Effector memory CD4-positive, alpha-beta T cell (primary cell): ENCODE data around the gene AATK.

Experiments used
- DNase-seq, 3 donors: peaks; one replicate each; pipeline ENCODE4 v3.0.0-alpha.2; 2020
- H3K27ac ChIP-seq: 2 replicates; pipeline ENCODE4 v1.7.0; 2013; ENCODE audit warnings: mild to moderate bottlenecking, low read length, moderate library complexity; ENCODE audit not compliant: insufficient read depth, poor library complexity, severe bottlenecking
- H3K27me3 ChIP-seq: replicated peaks from 2 replicates; pipeline ENCODE4 v1.7.0; 2013; ENCODE audit warnings: mild to moderate bottlenecking, low read length; ENCODE audit not compliant: insufficient read depth, control insufficient read depth, poor library complexity, severe bottlenecking
- H3K36me3 ChIP-seq: 2 replicates; pipeline ENCODE4 v1.7.0; 2013; ENCODE audit warnings: mild to moderate bottlenecking, low read length, moderate library complexity; ENCODE audit not compliant: control insufficient read depth, insufficient read depth
- H3K4me1 ChIP-seq: 2 replicates; pipeline ENCODE4 v1.7.0; 2013; ENCODE audit warnings: low read length, mild to moderate bottlenecking; ENCODE audit not compliant: control insufficient read depth, insufficient read depth, poor library complexity, severe bottlenecking
- H3K4me3 ChIP-seq: 2 replicates; pipeline ENCODE4 v1.7.0; 2013; ENCODE audit warnings: low read length, low read depth, mild to moderate bottlenecking; ENCODE audit not compliant: insufficient read depth, poor library complexity, severe bottlenecking
- H3K9me3 ChIP-seq: 2 replicates; pipeline ENCODE4 v1.7.0; 2013; ENCODE audit warnings: mild to moderate bottlenecking, low read length, moderate library complexity; ENCODE audit not compliant: control insufficient read depth

The AATK gene

GRCh38 chr17:81196505-81197408 is 30.7 kb upstream of the AATK start:
- no peak for DNase-seq
- H3K4me3 ChIP-seq = no peak overlapping the region
- no peaks in the 10 kb centered on the region for H3K27me3 ChIP-seq
- H3K27ac ChIP-seq = no peak overlapping the region
- H3K4me1 ChIP-seq = no peaks in the 10 kb centered on the region
- H3K9me3 ChIP-seq = no peaks in the 10 kb centered on the region
- no peaks in the 10 kb centered on the region for H3K36me3 ChIP-seq

- no peaks in the 10 kb centered on the region for H3K36me3 ChIP-seq
- H3K27ac ChIP-seq = no peak overlapping the region
Observed at GRCh38 chr17:81195941-81196495, 30.0 kb upstream of the AATK start.

GRCh38 chr17:81194941-81195901 is 29.2 kb upstream of the AATK start:
- Histone ChIP-seq H3K27me3 (no peaks in the 10 kb centered on the region), H3K4me1 (no peaks in the 10 kb centered on the region), H3K9me3 (no peaks in the 10 kb centered on the region), H3K36me3 (no peaks in the 10 kb centered on the region), H3K27ac (no peak overlapping the region), H3K4me3 (no peak overlapping the region)
- DNase-seq = no peak

More at GRCh38 chr17:81195941-81196495, 30.0 kb upstream of the AATK start:
- no peaks in the 10 kb centered on the region for H3K4me1 ChIP-seq
- no peak overlapping the region for H3K4me3 ChIP-seq
- no peaks in the 10 kb centered on the region for H3K9me3 ChIP-seq
- H3K27me3 ChIP-seq = no peaks in the 10 kb centered on the region
- no peak for DNase-seq

GRCh38 chr17:81194225-81194760 is 28.3 kb upstream of the AATK start:
- H3K9me3 ChIP-seq = no peaks in the 10 kb centered on the region
- no peak for DNase-seq
- no peak overlapping the region for H3K4me3 ChIP-seq
- no peak overlapping the region for H3K27ac ChIP-seq
- H3K4me1 ChIP-seq = no peaks in the 10 kb centered on the region
- no peaks in the 10 kb centered on the region for H3K27me3 ChIP-seq
- H3K36me3 ChIP-seq = no peaks in the 10 kb centered on the region

- DNase-seq = no peak
- Histone ChIP-seq H3K4me3 (no peak overlapping the region), H3K36me3 (no peaks in the 10 kb centered on the region), H3K27ac (no peak overlapping the region), H3K4me1 (no peaks in the 10 kb centered on the region), H3K27me3 (no peaks in the 10 kb centered on the region), H3K9me3 (no peaks in the 10 kb centered on the region)
Observed at GRCh38 chr17:81193470-81194224, 27.6 kb upstream of the AATK start.

GRCh38 chr17:81193051-81193410 is 27.0 kb upstream of the AATK start:
- Histone ChIP-seq H3K27ac (no peak overlapping the region), H3K4me3 (no peak overlapping the region), H3K36me3 (no peaks in the 10 kb centered on the region), H3K27me3 (no peaks in the 10 kb centered on the region), H3K4me1 (no peaks in the 10 kb centered on the region), H3K9me3 (no peaks in the 10 kb centered on the region)
- DNase-seq = no peak

GRCh38 chr17:81192386-81193050 is 26.5 kb upstream of the AATK start:
- no peak overlapping the region for H3K4me3 ChIP-seq
- H3K27ac ChIP-seq = no peak overlapping the region
- H3K9me3 ChIP-seq = no peaks in the 10 kb centered on the region
- H3K36me3 ChIP-seq = no peaks in the 10 kb centered on the region
- DNase-seq = no peak
- H3K27me3 ChIP-seq = no peaks in the 10 kb centered on the region
- H3K4me1 ChIP-seq = no peaks in the 10 kb centered on the region

GRCh38 chr17:81191646-81192045 is 25.6 kb upstream of the AATK start:
- no peak overlapping the region for H3K27ac ChIP-seq
- no peak overlapping the region for H3K4me3 ChIP-seq
- no peaks in the 10 kb centered on the region for H3K4me1 ChIP-seq
- DNase-seq = no peak
- no peaks in the 10 kb centered on the region for H3K36me3 ChIP-seq
- no peaks in the 10 kb centered on the region for H3K27me3 ChIP-seq
- H3K9me3 ChIP-seq = no peaks in the 10 kb centered on the region

- no peak overlapping the region for H3K27ac ChIP-seq
- H3K27me3 ChIP-seq = no peaks in the 10 kb centered on the region
- H3K9me3 ChIP-seq = no peaks in the 10 kb centered on the region
- DNase-seq = no peak
- H3K4me3 ChIP-seq = no peak overlapping the region
- H3K36me3 ChIP-seq = no peaks in the 10 kb centered on the region
- H3K4me1 ChIP-seq = no peaks in the 10 kb centered on the region
Observed at GRCh38 chr17:81191116-81191515, 25.1 kb upstream of the AATK start.
